Measurements from ENCODE around the gene NOM1. TPM values are rescaled to one million over a fixed set of nuclear protein-coding genes. Genes with fewer than 3 reads are reported as not detected.
"Not testable (repeated sequence)": the region's sequence is repeated elsewhere in the genome, so short reads cannot be mapped to it uniquely, and the experiment has no call there.

Gene NOM1, protein sequence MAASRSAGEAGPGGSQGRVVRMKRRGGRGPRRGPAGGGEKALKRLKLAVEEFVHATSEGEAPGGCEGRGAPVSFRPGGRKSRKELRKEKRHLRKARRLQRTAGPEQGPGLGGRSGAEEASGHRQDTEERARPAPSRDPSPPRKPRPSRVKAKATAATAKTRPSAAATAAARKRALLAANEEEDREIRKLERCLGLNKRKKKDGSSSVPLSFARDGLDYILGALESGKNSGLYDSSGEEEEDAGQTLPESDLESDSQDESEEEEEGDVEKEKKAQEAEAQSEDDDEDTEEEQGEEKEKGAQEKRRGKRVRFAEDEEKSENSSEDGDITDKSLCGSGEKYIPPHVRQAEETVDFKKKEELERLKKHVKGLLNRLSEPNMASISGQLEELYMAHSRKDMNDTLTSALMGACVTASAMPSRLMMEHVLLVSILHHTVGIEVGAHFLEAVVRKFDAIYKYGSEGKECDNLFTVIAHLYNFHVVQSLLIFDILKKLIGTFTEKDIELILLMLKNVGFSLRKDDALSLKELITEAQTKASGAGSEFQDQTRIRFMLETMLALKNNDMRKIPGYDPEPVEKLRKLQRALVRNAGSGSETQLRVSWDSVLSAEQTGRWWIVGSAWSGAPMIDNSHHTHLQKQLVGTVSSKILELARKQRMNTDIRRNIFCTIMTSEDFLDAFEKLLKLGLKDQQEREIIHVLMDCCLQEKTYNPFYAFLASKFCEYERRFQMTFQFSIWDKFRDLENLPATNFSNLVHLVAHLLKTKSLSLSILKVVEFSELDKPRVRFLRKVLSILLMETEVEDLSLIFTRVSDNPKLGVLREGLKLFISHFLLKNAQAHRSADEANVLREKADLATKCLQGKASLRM
- total RNA-seq (10 to 100 TPM; 25.5 to 27.6 TPM), total RNA-seq (32.1 to 179 (median 59.9) reads per million in 172 experiments)
- polyA plus RNA-seq (2013, experiment 1 of 2), result 20.1 TPM
- 23.2 TPM for polyA plus RNA-seq (2013, experiment 2 of 2)

DNA sequence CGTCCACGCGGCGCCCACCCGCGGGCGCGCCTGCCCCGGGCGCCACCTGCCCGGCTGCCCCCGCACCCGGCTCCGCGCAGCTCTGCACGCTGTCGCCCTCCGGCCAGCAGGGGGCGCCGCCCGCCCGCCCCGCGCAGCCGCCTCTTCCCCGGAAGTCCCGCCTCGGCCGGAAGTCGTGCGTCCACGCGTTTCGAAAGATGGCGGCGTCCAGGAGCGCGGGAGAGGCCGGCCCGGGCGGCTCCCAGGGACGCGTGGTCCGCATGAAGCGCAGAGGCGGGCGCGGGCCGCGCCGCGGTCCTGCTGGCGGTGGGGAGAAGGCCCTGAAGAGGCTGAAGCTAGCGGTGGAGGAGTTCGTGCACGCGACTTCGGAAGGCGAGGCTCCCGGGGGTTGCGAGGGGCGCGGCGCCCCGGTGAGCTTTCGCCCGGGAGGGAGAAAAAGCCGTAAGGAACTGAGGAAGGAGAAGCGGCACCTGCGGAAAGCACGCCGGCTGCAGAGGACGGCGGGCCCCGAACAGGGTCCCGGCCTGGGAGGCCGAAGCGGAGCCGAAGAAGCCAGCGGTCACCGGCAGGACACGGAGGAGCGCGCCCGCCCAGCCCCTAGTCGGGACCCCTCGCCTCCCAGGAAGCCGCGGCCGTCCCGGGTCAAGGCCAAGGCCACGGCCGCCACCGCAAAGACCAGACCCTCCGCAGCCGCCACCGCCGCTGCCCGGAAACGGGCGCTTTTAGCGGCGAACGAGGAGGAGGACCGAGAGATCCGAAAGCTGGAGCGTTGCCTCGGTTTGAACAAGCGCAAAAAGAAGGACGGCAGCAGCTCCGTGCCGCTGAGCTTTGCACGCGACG is at the start of gene NOM1:
Gene NOM1, plus strand, starts transcription at position 172 of the 840 bp plus-strand sequence. Its CDS starts 26 bp downstream, at position 198.
- H3K4me1 Mint-ChIP-seq (ENCODE audit: low read depth), result peaks cover 34% of the 10 kb centered on the region
- no peaks in the 10 kb centered on the region for H3K9me3 Mint-ChIP-seq
- intact Hi-C loops (cut with DNase I, micrococcal nuclease), result loop anchor here (1.0 to 10.0 kb wide), 5 partner anchors 55 to 1305 kb away; partner anchors contain the start of genes DNAJB6 (in 1 of the 2), LMBR1 (in 1 of the 2), RBM33 (in 1 of the 2) and UBE3C (in 1 of the 2)
- H3K36me3 Mint-ChIP-seq (ENCODE audit: low read depth), result peaks cover 43% of the 10 kb centered on the region
- H3K27me3 Mint-ChIP-seq, result peaks cover 8% of the 10 kb centered on the region
- CTCF ChIA-PET, result interaction anchor here (0.6 to 3.6 kb wide), 13 partner anchors 17 to 1249 kb away, joined by 3 to 24 read pairs (median 4); partner anchors contain the start of gene LMBR1
- no peaks in the 10 kb centered on the region for H3K9me3 ChIP-seq (ENCODE audit: control insufficient read depth in 1 of 2, insufficient read depth in 1 of 2, low read length in 2 of 2)
- peaks cover 0 to 4% of the 10 kb centered on the region in 2 experiments for H3K27me3 ChIP-seq (ENCODE audit: control insufficient read depth in 1 of 2, insufficient read depth in 2 of 2, low read length in 2 of 2)
- POLR2A ChIA-PET, result interaction anchor here (0.5 to 3.1 kb wide), 3 partner anchors 17 to 1917 kb away, joined by 3 to 24 read pairs (median 4); partner anchors contain the start of gene LMBR1
- DNase-seq, result peak; percentile 85 to 96 (median 90)
- TF ChIP-seq, protein P1, sequence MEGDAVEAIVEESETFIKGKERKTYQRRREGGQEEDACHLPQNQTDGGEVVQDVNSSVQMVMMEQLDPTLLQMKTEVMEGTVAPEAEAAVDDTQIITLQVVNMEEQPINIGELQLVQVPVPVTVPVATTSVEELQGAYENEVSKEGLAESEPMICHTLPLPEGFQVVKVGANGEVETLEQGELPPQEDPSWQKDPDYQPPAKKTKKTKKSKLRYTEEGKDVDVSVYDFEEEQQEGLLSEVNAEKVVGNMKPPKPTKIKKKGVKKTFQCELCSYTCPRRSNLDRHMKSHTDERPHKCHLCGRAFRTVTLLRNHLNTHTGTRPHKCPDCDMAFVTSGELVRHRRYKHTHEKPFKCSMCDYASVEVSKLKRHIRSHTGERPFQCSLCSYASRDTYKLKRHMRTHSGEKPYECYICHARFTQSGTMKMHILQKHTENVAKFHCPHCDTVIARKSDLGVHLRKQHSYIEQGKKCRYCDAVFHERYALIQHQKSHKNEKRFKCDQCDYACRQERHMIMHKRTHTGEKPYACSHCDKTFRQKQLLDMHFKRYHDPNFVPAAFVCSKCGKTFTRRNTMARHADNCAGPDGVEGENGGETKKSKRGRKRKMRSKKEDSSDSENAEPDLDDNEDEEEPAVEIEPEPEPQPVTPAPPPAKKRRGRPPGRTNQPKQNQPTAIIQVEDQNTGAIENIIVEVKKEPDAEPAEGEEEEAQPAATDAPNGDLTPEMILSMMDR (IDR thresholded peaks at IDR 0.05), result peak; percentile 50
- peaks cover 27% of the 10 kb centered on the region for H3K36me3 ChIP-seq (ENCODE audit: insufficient read depth, low read length)
- H3K27ac Mint-ChIP-seq, result peak within 1 kb of the TSS; percentile 82
- peak; percentile 94 for ATAC-seq (ENCODE audit: poor library complexity)
- peak within 1 kb of the TSS in 1 of 2 donors; percentile 50 for H3K27ac ChIP-seq (ENCODE audit: low read depth in 1 of 2, low read length in 2 of 2)
- peak within 1 kb of the TSS; percentile 97 for H3K4me3 Mint-ChIP-seq
- peaks cover 30% of the 10 kb centered on the region for H3K4me1 ChIP-seq (ENCODE audit: insufficient read depth, low read length)
- peak within 1 kb of the TSS; percentile 89 for H3K4me3 ChIP-seq (ENCODE audit: low read length)

DNA sequence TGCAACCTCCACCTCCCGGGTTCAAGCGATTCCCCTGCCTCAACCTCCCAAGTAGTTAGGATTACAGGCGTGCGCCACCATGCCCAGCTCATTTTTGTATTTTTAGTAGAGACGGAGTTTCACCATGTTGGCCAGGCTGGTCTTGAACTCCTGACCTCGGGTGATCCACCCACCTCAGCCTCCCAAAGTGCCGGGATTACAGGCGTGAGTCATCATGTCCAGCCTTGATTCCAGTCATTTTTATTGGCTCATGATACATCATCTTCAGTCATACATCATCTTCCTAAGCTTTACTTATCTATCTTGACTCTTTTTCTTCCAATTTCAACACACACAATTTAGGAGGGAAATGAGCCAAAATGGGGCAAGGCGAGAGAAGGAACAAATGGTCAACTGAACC is 49.4 kb upstream of the NOM1 start:
- H3K36me3 Mint-ChIP-seq (ENCODE audit: low read depth); POLR2A ChIA-PET; H3K27ac Mint-ChIP-seq; H3K27me3 ChIP-seq (ENCODE audit: control insufficient read depth in 1 of 2, insufficient read depth in 2 of 2, low read length in 2 of 2); DNase-seq; H3K27me3 Mint-ChIP-seq; H3K4me3 Mint-ChIP-seq; H3K36me3 ChIP-seq (ENCODE audit: insufficient read depth, low read length); ATAC-seq (ENCODE audit: poor library complexity); H3K27ac ChIP-seq (ENCODE audit: low read depth in 1 of 2, low read length in 2 of 2); H3K9me3 Mint-ChIP-seq; H3K9me3 ChIP-seq (ENCODE audit: control insufficient read depth in 1 of 2, insufficient read depth in 1 of 2, low read length in 2 of 2); H3K4me3 ChIP-seq (ENCODE audit: low read length); intact Hi-C loops (cut with DNase I, micrococcal nuclease): not testable (repeated sequence)
- H3K4me1 Mint-ChIP-seq (ENCODE audit: low read depth), result peaks cover 22% of the 10 kb centered on the region
- CTCF ChIA-PET, result interaction anchor here (1.5 kb wide), 1 partner anchor 50 kb away, joined by 6 read pairs; the partner anchor contains the start of gene NOM1
- peaks cover 12% of the 10 kb centered on the region for H3K4me1 ChIP-seq (ENCODE audit: insufficient read depth, low read length)

DNA sequence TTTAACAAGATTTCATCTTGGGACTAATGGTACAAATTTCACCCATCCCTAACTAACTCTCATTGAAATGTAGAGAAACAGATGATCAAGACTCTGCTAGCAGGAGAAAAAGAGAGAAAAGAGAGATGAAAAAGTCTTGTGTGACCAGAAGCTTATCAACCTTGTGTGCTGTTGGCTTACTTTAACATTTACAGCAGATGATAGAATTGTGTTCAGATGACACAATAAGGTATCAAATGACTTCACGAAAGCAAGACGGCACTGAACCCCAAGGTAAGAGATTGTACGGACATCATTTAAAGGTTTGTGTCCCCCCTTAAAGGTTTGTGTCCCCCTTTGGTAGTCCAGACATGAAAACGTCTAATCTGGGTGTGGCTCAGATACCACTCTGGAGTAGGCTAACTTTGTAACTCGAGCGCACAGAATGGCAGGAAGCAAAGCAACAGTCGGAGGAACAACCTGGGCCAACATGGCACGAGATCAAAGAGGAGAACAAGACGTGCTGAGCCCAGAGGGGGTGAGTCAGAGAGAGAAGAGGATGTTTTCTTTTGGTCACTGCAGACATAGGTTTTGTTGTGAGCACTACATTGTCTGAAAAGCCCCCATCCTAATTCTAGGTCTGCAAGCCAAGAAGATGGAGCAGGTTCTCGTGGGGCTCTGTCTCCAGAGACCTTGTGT is 46.1 kb upstream of the NOM1 start:
- Histone ChIP-seq H3K27ac (ENCODE audit: low read depth in 1 of 2, low read length in 2 of 2) (no peak overlapping the region), H3K4me1 (ENCODE audit: insufficient read depth, low read length) (peaks cover 8% of the 10 kb centered on the region), H3K9me3 (ENCODE audit: control insufficient read depth in 1 of 2, insufficient read depth in 1 of 2, low read length in 2 of 2) (no peaks in the 10 kb centered on the region), H3K27me3 (ENCODE audit: control insufficient read depth in 1 of 2, insufficient read depth in 2 of 2, low read length in 2 of 2) (peaks cover 0 to 3% of the 10 kb centered on the region in 2 experiments), H3K4me3 (ENCODE audit: low read length) (no peak overlapping the region), H3K36me3 (ENCODE audit: insufficient read depth, low read length) (no peaks in the 10 kb centered on the region)
- ChIA-PET POLR2A (interaction anchor here (1.6 kb wide), 1 partner anchor 10 kb away, joined by 5 read pairs; the partner anchor contains the start of gene LMBR1), CTCF (interaction anchor here (1.5 to 1.7 kb wide), 2 partner anchors 10 to 46 kb away, joined by 6 to 7 read pairs; partner anchors contain the start of genes LMBR1 and NOM1)
- no peaks in the 10 kb centered on the region for H3K9me3 Mint-ChIP-seq
- peaks cover 9% of the 10 kb centered on the region for H3K4me1 Mint-ChIP-seq (ENCODE audit: low read depth)
- DNase-seq, result peak in 12 of 14 experiments; percentile 23 to 62 (median 42)
- H3K27ac Mint-ChIP-seq, result peak overlapping the region; percentile 68
- H3K36me3 Mint-ChIP-seq (ENCODE audit: low read depth), result no peaks in the 10 kb centered on the region
- no peaks in the 10 kb centered on the region for H3K27me3 Mint-ChIP-seq
- ATAC-seq (ENCODE audit: poor library complexity), result peak; percentile 90
- TF ChIP-seq, protein P1 (IDR thresholded peaks at IDR 0.05), result no peak
- H3K4me3 Mint-ChIP-seq, result peak overlapping the region; percentile 18
- intact Hi-C loops (cut with DNase I, micrococcal nuclease), result no loop called here
